GM12872 (cell line): ENCODE data around the gene TCF12.

ENCODE experiments used
- TF ChIP-seq, protein P1 (sequence below): IDR thresholded peaks from 3 replicates; pipeline ENCODE4 v1.5.1; 2011; ENCODE audit warnings: low read depth, mild to moderate bottlenecking, low read length, moderate library complexity; ENCODE audit not compliant: insufficient read depth

Gene TCF12

DNA sequence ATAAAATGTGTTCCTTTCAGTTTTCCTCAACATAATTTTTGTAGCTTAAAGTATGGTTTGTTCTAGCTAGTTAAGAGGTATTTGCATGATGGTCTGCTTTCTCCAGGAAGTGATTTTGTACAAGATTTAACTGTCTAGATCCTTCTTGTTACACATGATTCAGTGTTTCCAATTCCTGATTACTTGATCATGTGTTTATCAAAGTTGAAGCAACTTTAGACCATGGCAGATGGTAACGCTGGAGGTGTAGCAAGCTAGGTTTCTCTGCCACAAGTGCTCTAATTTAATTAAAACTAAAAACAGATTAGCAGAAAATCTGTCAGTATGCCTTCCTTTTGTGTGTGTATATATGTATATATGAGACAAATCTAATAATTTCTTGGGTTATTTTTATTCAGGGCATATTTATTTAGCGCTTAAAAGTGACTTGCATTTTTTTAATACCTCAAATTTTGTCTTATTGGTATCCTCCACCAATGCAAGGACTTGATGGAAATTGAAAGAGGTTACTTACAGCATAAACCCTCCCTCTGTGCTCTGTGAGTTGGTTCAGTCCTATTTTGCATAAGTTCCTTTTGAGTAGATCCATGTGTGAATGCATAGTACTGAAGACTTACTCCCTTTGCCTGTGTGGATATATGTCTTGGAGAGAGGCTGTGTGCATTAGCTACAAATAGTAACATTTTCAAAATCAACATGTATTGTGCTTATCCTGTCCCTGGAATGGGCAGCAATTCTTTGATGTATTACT lies 300.6 kb downstream of the TCF12 start:
- TF ChIP-seq, protein P1, sequence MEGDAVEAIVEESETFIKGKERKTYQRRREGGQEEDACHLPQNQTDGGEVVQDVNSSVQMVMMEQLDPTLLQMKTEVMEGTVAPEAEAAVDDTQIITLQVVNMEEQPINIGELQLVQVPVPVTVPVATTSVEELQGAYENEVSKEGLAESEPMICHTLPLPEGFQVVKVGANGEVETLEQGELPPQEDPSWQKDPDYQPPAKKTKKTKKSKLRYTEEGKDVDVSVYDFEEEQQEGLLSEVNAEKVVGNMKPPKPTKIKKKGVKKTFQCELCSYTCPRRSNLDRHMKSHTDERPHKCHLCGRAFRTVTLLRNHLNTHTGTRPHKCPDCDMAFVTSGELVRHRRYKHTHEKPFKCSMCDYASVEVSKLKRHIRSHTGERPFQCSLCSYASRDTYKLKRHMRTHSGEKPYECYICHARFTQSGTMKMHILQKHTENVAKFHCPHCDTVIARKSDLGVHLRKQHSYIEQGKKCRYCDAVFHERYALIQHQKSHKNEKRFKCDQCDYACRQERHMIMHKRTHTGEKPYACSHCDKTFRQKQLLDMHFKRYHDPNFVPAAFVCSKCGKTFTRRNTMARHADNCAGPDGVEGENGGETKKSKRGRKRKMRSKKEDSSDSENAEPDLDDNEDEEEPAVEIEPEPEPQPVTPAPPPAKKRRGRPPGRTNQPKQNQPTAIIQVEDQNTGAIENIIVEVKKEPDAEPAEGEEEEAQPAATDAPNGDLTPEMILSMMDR, result no peak

DNA sequence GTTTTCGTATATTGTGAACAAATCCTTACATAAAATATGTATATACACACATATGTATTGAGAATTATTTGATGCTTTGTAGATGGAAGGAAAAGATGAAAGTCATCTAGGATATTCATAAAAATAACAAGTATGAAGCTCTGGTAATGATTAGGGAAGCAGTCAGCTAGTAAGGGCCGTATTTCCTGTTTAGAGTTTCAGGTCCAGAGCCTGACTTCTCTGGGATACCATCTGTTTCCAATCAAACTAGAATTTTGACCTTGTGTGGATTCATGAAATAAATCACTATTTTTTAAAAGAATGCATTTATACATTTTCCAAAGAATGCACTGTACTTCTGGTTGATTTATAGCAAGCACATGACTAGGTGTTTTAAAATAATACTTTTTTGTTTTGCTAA lies 301.8 kb downstream of the TCF12 start:
- TF ChIP-seq, protein P1, result no peak

DNA sequence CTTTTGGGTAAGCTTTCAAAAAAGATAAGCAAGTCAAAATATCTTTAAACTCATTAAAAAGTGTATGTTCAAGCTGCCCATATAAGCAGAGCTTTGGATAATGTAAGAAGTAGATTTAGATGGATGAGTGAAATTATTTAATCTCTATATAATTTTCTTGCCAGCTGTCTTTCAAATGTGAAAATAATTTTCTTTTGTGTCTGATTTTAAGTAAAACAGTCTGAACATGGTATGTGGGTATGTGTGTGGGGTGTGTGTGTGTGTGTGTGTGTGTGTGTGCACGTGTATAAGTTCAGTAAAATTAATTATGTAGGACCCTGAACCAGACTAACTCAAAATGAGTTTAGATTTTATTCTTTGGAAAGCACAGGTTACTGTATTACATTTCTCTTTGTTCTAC lies 302.7 kb downstream of the TCF12 start:
- TF ChIP-seq, protein P1, result no peak

DNA sequence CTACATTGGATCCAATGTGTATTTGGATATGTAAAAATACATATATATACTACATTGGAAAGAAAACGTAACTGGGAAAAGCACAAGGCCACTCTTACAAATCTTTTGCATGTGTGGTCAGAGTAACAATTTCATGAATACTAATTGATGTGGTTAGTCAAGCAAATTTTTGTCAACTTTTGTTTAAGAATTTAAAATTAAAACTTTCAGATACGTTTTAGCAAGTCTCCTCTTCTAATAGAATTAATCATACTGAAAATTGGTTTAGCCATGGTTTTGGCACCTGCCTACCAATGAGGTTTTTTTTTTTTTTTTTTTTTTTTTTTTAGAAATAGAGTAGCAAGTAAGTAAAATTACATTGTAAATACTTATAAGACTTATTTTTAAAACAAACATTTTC lies 304.9 kb downstream of the TCF12 start:
- TF ChIP-seq, protein P1, result no peak

DNA sequence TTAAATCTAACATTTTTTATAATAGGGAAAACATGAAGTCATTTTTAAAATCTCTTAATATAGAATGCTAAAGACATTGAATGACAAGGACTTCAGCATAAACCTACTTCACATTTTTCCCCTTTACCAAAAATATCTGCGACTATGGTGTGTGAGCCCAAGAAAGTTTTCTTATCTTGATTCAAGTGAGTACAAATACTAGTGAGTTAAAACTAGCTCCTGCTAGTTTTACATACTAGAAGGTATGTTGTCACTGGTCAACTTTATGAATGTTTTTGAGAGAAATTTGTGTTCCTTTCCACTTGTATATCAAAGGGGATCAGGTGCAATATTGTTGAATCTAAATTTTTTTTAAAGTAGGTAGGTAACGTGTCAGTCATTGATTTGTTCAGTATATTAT lies 305.4 kb downstream of the TCF12 start:
- TF ChIP-seq, protein P1, result no peak

DNA sequence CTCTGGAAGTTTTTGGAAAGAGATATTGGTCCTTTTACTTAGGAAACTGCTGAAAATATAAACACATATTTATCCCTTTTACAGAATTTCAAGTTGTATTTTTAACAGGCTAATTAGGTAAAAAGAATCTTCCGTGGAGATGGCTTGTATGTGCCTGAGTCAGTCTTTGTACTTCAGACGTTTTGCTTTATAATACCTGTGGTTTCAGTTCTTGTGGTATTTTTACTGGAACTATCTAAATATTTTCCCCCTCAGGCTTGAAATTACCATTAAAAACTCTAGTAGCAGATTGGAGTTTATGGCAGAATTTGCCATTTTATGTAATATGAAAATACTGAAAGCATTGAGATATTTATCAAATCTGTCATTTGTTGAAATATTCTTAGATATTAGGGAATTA lies 306.2 kb downstream of the TCF12 start:
- TF ChIP-seq, protein P1, result no peak

DNA sequence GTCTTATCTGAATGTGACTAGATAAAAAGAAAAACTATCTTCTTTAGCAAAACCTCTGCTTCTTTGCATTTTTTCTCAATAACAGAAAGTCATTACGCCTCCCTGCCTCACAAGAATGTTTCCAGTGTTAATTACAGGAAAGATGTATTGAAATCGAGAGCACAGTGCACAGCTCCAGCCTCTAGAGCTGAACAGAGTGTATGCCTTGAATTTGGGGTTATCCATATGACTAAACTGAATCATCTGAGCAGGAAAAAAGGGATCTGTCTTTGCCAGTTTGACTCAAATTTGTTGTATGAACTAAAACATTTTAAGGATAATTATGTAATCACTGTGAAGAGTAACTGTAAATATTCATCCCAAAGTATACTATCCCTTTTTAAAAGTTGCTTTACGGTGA lies 308.7 kb downstream of the TCF12 start:
- TF ChIP-seq, protein P1, result no peak
